GM18907 (cell line): Measurements from ENCODE around the gene FUZ.
A peak's percentile ranks its signal among the peaks of the same experiment; 100 is the strongest.

Source experiments
- ATAC-seq: cut with Tn5 transposase; IDR thresholded peaks from one replicate; pipeline ENCODE4 v1.9.1; 2021; ENCODE audit warnings: mild to moderate bottlenecking, moderate library complexity; ENCODE audit not compliant: unreplicated experiment

The FUZ gene

GRCh38 chr19:49851456-49852259, 38.6 kb upstream of the FUZ start:
- ATAC-seq, result no peak

GRCh38 chr19:49850487-49851342, 37.6 kb upstream of the FUZ start, which contains the start of gene PTOV1:
PTOV1 (plus strand) TSS chr19:49851159.
- ATAC-seq, result peak; percentile 78

DNA sequence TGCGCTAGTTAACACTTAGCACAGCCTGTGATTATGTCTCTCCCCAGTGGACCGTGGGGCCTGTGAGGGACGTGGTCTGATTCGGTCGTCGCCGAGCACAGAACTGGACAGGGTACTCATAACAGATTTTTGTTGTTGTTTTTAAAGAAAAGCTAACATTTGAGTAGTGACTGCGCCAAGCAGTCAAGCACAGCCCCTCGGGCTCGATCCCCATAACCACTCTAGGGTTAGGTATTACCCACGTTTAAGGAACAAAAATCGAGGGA, 37.1 kb upstream of the FUZ start:
- ATAC-seq, result peak; percentile 4

GRCh38 chr19:49849433-49850220, 36.5 kb upstream of the FUZ start:
- ATAC-seq, result no peak

DNA sequence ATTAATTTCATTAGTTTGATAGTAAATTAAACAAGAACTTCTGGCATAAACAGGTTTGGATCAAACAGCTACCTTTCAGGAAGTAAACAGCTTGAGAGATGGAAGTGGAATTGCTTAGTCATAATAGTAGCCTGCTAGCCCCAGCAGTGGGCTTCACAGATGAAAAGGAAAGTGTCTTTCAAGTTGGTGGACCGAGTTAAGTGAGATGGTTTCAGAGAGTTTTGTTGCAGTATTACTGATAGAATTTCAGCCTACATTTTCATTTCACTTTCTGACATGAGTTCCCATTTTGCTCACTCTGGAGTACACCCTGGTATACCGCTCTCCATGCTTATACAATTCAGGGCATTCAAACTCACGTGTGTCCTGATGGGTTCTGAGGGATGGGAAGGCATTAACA, 35.8 kb upstream of the FUZ start:
- ATAC-seq, result no peak

DNA sequence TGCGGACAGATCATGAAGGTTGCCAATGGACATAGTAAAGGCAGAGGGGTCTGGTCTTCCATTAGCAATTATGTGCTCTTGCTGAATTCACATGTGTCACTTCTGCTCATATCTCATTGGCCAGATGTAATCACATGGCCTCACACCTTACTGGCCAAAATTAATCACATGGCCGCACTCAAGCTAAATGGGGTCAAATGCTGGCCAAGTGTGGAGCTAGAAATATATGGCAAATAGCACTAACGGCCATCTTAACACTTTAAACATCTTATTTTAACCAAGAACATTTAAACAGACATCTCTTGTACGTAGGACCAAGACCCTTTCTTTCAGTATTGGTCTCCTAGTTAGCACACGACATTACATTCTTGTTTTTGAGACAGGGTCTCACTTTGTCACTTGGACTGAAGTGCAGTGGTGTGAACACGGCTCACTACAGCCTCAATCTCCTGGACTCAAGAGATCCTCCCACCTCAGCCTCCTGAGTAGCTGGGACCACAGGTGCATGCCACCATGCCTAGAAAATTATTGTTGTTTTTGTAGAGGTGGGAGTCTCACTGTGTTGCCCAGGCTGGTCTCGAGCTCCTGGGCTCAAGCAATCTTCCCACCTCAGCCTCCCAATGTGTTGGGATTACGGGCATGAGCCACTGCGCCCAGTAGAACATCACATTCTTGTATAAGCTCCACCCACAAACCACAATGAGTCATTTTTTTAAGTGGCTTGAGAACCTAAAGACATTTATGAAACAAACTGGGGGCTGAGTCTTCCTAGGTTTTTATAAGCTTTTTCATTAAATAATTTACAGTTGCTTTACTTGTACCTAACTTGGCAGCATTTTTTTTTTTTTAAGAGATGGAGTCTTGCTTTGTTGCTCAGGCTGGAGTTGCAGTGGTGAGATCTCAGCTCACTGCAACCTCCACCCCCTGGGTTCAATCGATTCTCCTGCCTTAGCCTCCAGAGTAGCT, 34.9 kb upstream of the FUZ start:
- no peak for ATAC-seq

DNA sequence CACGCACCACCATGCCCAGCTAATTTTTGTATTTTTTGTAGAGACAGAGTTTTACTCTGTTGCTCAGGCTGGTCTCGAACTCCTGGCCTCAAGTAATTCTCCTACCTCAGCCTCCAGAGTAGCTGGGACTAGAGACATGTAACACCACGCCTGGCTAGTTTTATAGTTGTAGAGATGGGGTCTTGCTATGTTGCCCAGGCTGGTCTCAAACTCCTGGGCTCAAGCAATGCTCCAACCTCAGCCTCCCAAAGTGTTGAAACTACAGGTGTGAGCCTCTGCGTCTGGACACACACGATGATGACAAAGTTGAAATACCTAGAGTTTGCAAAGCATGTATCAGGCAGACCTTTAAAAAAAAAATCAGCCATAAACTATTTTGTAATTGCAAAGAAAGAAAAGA, 33.3 kb upstream of the FUZ start:
- ATAC-seq, result no peak

DNA sequence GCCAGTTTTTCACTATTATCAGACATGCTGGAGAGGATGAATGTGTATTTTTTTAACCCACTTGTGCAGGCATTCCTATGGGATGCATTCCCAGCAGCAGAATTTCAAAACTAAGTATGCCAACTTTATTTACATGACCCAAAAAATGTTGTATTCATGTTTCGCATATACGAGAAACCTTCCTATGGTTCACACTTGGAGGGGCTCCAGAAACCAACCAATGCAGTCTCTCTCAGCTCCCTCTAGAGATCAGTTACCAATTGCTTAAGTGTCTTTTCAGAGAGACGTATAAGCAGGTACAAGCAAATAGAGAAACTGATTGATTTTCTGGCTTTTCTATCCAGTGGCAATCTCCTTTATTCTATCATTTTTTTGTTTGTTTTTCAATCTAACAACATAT, 32.3 kb upstream of the FUZ start:
- ATAC-seq, result no peak

DNA sequence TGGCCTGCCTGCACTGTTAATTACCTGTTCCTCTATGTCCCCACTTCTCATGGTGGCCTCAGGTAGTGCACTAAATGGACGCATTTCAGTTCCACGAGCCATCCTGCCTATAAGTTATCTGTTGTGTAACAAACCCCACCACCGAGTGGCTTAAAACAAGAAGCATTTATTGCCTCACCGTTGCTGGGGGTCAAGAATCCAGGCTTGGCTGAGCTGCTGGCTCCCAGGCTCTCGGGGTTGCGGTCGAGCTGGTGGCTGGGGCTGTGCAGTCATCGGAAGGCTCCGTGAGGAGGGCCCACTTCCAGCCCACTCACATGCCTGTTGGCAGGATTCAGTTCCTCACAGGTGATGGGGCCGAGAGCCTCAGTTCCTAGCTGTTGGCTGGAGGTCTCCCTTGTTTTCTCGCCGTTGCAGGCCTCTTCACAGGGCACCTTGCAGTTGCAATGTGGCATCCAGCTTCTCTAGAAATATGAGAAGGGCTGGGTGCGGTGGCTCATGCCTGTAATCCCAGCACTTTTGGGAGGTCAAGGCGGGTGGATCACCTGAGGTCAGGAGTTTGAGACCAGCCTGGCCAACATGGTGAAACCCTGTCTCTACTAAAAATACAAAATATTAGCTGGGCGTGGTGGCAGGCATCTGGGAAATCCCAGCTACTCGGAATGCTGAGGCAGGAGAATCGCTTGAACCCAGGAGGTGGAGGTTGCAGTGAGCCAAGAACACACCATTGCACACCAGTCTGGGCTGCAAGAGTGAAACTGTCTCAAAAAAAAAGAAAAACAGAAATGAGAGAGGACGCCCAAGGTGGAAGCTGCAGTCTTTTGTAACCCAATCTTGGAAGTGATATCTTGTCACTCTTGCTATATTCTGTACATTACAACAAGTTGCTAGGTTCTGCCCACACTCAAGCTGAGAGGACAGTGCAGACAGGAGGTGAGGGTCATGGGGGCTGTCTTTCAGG, 31.3 kb upstream of the FUZ start:
- no peak for ATAC-seq

DNA sequence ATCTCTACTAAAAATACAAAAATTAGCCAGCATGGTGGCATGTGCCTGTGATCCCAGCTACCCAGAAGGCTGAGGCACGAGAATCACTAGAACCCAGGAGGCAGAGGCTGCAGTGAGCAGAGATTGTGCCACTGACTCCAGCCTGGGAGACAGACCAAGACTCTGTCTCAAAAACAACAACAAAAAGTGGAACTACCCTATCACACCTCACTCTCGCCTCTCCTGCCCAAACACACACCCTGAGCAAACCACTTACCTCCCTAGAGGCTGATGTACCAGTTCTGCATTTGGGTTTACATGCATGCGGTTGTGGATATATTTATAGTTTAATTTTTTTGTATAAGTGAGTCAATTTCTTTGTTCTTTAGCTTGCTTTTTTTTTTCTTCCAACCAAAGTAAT, 30.2 kb upstream of the FUZ start:
- no peak for ATAC-seq

- ATAC-seq, result no peak
Measured at GRCh38 chr19:49840736-49841249, 27.7 kb upstream of the FUZ start.

DNA sequence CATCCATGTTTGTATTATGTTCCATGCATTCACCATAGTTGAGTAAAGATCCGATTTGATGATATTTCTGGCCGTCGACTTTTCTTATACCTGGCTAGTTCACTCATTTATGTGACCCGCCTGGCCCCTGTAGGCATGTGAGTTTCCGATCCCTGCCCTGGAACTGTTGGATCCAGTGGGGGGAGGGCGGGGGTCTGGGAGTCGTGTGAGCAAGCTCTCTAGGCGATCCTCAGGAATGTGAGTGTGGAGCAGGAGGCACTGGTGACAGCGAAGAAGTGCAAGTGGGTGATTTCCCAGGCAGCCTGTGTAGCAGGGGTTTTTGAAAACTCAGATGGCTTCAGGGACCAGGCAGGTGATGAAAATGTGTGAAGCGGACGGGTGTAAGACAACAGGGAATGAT, 27.2 kb upstream of the FUZ start:
- no peak for ATAC-seq

- ATAC-seq, result no peak
Measured at GRCh38 chr19:49839713-49840112, 26.6 kb upstream of the FUZ start.

DNA sequence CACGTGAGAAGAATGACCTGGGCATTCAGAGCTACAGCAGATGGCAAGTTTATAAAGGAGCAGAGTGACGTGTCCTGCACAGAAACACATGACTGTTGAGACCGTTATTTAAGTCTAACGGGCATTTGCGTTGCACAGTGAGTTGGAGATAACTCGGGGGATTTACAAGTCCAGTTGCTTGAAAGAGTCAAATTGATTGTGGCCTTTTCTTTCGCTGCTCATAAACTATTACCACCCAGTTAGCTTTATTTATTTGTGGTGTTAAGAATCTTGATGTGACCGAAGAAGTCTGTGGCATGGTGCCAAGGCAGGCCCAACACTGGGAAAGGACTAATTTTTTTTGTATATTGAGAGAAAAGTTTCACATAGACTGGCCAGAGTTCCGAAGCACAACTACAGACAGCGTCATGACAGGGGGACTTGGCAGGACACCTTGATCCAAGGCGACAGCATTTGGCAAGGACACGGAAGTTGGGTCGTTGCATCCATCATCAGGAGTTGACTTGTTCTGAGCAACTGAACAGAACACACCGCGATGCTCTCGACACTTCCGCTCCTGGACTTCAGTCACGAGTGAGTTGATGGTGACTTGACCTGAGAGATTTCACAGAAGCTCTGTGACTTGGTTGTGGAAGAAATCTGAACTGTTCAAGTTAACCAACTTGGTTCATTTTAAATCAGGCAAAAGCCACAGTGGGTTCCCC, 25.9 kb upstream of the FUZ start:
- no peak for ATAC-seq

DNA sequence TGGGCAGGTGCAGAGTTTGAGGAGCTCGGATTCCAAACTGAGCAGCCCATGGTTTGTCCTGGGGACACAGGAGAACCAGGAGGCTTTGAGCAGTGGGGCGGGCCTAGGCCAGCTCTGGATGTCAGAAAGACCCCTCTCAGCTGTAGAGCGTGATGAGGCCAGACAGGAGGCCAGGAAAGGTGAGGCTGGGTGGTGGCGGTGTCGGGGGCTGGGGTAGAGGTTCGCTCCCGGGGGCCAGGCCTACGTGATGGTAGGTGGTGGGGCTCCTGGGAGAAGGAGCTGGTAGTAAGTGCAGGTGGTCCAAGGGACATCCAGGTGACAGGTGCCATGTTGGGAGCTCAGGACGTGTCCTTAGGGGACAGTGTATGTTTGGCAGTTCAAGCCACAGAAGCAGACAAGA, 24.3 kb upstream of the FUZ start:
- no peak for ATAC-seq

DNA sequence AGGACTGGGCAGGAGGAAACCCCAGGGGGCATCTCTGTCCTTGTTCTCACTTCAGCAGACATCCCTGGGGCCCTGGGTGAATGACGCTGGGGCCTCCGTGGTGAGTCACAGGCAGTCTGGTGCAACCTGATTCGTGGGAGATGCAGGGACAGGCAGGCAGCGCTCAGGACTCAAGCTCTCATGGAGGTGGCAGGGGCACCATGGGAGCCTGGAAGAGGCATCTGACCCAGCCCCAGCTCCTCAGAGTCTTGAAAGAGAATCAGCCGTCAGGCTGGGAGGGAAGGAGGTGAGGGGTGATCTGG, 23.9 kb upstream of the FUZ start:
- ATAC-seq, result no peak

GRCh38 chr19:49836176-49837008, 23.3 kb upstream of the FUZ start:
- no peak for ATAC-seq

DNA sequence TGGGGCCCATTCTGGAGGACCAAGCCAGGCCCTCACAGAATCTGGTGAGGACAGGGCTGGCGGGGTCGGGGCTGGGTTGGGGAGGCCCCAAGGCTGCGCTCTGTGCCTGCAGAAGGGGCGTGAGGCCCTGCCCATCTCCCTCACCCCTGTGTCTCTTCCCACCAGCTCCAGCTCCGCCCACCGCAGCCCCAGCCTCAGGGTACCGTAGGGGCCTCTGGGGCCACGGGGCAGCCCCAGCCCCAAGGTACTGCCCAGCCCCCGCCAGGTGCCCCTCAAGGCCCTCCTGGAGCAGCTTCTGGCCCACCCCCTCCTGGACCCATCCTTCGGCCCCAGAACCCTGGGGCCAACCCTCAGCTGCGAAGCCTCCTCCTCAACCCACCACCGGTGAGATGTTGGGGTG, 22.5 kb upstream of the FUZ start:
- no peak for ATAC-seq
